Measurements from ENCODE around the gene AUTS2. TPM values are rescaled to one million over a fixed set of nuclear protein-coding genes. Genes with fewer than 3 reads are reported as not detected.
A peak's percentile ranks its signal among the peaks of the same experiment; 100 is the strongest.

AUTS2 gene
- total RNA-seq, 6 experiments from 2014 or later, result 10.4 to 32.0 (median 19.3) TPM

DNA sequence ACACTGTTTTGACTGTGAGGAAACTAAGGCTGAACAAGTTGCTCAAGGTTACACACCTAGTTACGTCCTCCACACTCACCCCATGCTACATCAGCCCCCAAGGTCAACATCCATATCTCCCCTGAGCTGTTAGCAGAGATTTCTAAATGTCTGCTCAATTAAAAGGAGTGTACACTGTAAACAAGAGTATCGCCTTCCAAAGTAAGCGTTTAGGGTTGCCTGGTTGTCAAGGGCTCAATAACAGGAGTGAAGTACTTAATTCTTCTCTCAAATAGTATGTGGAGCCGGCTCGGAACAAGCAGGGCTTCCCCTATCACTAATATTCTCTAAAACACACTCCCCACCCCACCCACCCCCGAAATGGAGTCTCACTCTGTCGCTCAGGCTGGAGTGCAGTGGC is 1120.8 kb downstream of the AUTS2 start:
- ATAC-seq, result no peak
- TF ChIP-seq POLR2A (IDR thresholded peaks at IDR 0.05), result no peak
- TF ChIP-seq, protein P1, sequence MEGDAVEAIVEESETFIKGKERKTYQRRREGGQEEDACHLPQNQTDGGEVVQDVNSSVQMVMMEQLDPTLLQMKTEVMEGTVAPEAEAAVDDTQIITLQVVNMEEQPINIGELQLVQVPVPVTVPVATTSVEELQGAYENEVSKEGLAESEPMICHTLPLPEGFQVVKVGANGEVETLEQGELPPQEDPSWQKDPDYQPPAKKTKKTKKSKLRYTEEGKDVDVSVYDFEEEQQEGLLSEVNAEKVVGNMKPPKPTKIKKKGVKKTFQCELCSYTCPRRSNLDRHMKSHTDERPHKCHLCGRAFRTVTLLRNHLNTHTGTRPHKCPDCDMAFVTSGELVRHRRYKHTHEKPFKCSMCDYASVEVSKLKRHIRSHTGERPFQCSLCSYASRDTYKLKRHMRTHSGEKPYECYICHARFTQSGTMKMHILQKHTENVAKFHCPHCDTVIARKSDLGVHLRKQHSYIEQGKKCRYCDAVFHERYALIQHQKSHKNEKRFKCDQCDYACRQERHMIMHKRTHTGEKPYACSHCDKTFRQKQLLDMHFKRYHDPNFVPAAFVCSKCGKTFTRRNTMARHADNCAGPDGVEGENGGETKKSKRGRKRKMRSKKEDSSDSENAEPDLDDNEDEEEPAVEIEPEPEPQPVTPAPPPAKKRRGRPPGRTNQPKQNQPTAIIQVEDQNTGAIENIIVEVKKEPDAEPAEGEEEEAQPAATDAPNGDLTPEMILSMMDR (IDR thresholded peaks at IDR 0.05), result no peak
- Histone ChIP-seq H3K4me3 (no peak overlapping the region), H3K9me3 (no peaks in the 10 kb centered on the region), H3K27me3 (no peaks in the 10 kb centered on the region), H3K27ac (no peak overlapping the region), H3K36me3 (no peaks in the 10 kb centered on the region), H3K4me1 (peaks cover 0 to 45% (median 23%) of the 10 kb centered on the region in 4 donors)
- 55% methylated on average over 5 of the region's 7 CpGs for WGBS (ENCODE audit: insufficient coverage, low coverage, low lambda C conversion rate, missing lambda C conversion rate)
- no peak for DNase-seq
- intact Hi-C loops (cut with DNase I), result no loop called here

DNA sequence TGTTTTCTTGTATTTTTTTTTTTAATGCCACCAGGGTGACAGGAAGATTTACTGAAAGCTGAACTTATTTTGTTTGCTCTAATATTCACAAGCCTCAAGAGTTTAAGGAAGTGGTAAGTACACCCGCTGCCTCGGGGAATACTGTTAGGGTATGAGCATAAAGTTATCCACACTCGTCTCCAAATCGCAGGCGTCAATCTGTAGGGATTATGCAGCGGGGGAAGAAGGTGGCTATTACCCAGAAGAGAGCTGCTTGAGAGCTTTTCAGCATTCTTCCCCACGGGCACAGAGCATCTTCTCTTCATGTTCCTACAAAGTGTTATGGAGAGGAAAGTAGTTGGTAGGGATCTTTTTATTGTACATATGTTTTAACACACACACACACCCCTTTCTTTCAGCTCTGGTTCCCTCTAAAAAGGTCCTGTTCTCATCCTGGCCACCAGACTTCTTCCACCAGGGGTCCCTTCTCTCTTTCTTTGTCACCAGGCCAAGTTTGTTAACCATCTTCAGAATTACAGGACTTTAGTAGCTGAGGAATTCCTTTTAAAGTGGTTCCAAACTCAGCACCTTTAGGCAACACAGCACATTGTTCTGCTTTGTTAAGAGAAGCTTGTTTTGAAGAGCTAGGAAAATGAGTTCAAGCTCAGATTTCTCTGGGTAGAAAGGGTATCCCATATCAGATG is 1122.1 kb downstream of the AUTS2 start:
- intact Hi-C loops (cut with DNase I), result no loop called here
- Histone ChIP-seq H3K4me3 (no peak overlapping the region), H3K4me1 (peaks cover 0 to 54% (median 22%) of the 10 kb centered on the region in 4 donors), H3K27me3 (no peaks in the 10 kb centered on the region), H3K36me3 (no peaks in the 10 kb centered on the region), H3K9me3 (no peaks in the 10 kb centered on the region), H3K27ac (no peak overlapping the region)
- TF ChIP-seq POLR2A (IDR thresholded peaks at IDR 0.05), result no peak
- TF ChIP-seq, protein P1 (IDR thresholded peaks at IDR 0.05), result no peak
- 60% methylated on average over 7 of the region's 7 CpGs for WGBS (ENCODE audit: insufficient coverage, low coverage, low lambda C conversion rate, missing lambda C conversion rate)
- no peak for DNase-seq
- ATAC-seq, result no peak

DNA sequence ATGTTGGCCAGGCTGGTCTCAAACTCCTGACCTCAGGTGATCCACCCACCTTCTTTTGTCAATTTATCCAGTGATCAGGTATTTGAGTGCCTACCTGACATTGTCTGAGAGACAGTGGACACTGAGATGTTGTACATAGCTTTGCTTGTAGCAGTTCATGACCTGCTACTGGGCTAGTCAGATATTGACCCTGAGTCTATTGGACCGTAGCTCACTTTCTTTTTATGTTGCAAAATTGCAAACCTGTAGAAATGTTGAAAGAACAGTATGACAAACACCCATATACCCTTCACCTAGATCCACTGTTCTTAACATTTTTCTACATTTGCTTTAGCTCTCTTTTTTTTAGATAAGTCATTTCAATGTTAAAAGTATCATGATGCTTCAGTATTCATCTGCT is 1123.2 kb downstream of the AUTS2 start:
- intact Hi-C loops (cut with DNase I), result no loop called here
- H3K27me3 ChIP-seq, result no peaks in the 10 kb centered on the region
- H3K4me3 ChIP-seq, result no peak overlapping the region
- WGBS (ENCODE audit: insufficient coverage, low coverage, low lambda C conversion rate, missing lambda C conversion rate), result 18% methylated on average over 1 of the region's 1 CpG
- DNase-seq (no peak), ATAC-seq (peak; percentile 86 to 92 (median 89))
- H3K9me3 ChIP-seq, result no peaks in the 10 kb centered on the region
- peak; percentile 19 for TF ChIP-seq POLR2A (IDR thresholded peaks at IDR 0.05)
- TF ChIP-seq, protein P1 (IDR thresholded peaks at IDR 0.05), result no peak
- peaks cover 0 to 64% (median 22%) of the 10 kb centered on the region in 4 donors for H3K4me1 ChIP-seq
- H3K27ac ChIP-seq, result peak overlapping the region; percentile 24 to 65 (median 50)
- no peaks in the 10 kb centered on the region for H3K36me3 ChIP-seq

DNA sequence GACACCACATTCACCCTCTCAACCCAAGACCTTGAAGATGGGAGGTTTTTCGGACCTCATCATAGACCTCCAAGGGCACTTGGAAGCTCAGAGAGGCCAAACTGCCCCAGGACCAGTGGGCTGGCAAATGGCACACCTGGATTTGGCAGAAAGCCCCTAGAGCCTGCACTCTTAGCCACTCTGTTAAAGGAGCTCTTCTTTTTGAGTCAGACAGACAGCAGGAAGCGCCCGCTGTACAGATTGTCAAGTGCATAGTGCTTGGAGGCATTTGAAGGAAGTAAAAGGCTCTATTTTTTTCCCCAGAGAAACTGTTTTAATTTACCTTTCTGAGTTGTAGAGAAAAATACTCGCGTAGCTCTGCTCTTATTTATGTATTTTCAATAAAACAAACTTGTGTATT is 1125.1 kb downstream of the AUTS2 start:
- Histone ChIP-seq H3K36me3 (no peaks in the 10 kb centered on the region), H3K27me3 (no peaks in the 10 kb centered on the region), H3K4me1 (peaks cover 0 to 50% (median 14%) of the 10 kb centered on the region in 4 donors), H3K9me3 (no peaks in the 10 kb centered on the region), H3K27ac (no peak overlapping the region), H3K4me3 (no peak overlapping the region)
- no peak for ATAC-seq
- TF ChIP-seq, protein P1 (IDR thresholded peaks at IDR 0.05), result no peak
- TF ChIP-seq POLR2A (IDR thresholded peaks at IDR 0.05), result no peak
- intact Hi-C loops (cut with DNase I), result no loop called here
- 78% methylated on average over 3 of the region's 5 CpGs for WGBS (ENCODE audit: insufficient coverage, low coverage, low lambda C conversion rate, missing lambda C conversion rate)
- no peak for DNase-seq
